HepG2 (cell line): ENCODE measurements around the gene TSPAN5. TPM values are rescaled to one million over a fixed set of nuclear protein-coding genes. Genes with fewer than 3 reads are reported as not detected.

Experiments used
- FOSL1 ChIP-seq: sonication (generic); formaldehyde crosslinking; IDR thresholded peaks from 2 replicates; pipeline ENCODE4 v1.9.0; 2021; ENCODE audit warnings: missing genetic modification reagents, borderline replicate concordance
- JUNB ChIP-seq: sonication (generic); formaldehyde crosslinking; IDR thresholded peaks from 2 replicates; pipeline ENCODE4 v1.8.0; 2022; ENCODE audit warnings: missing genetic modification reagents, mild to moderate bottlenecking, borderline replicate concordance
- SALL2 ChIP-seq: sonication (generic); formaldehyde crosslinking; IDR thresholded peaks from 2 replicates; pipeline ENCODE4 v1.8.1; 2023; ENCODE audit warnings: mild to moderate bottlenecking, missing genetic modification reagents, inconsistent platforms
- SCMH1 ChIP-seq: sonication (generic); formaldehyde crosslinking; IDR thresholded peaks from 2 replicates; pipeline ENCODE4 v1.9.0; 2021; ENCODE audit warnings: missing genetic modification reagents, mild to moderate bottlenecking, borderline replicate concordance
- ZNF12 ChIP-seq: sonication (generic); formaldehyde crosslinking; IDR thresholded peaks from 2 replicates; pipeline ENCODE4 v1.5.0; 2020; ENCODE audit warnings: missing genetic modification reagents
- ZNF460 ChIP-seq: sonication (generic); formaldehyde crosslinking; IDR thresholded peaks from 2 replicates; pipeline ENCODE4 v1.5.1; 2020; ENCODE audit warnings: missing genetic modification reagents, mild to moderate bottlenecking, borderline replicate concordance
- ZNF644 ChIP-seq: IDR thresholded peaks from 2 replicates; pipeline ENCODE4 v1.6.1; 2016; ENCODE audit warnings: low read depth
- polyA plus RNA-seq, 8 experiments: library from polyadenylated mRNA; depleted of rRNA in 3 of 8; stranded (reverse) in 7 of 8; unstranded in 1 of 8; fragments of >200 nt; fragmentation: Illumina TruSeq in 4 of 8; extraction: Trizol in 4 of 8; gene quantifications; 2 replicates each; pipeline versions ENCODE4 v1.2.1 to v1.2.3, GENCODE V29; 2011 to 2016; ENCODE audit warnings: low read depth in 4 of 8, missing spikeins in 1 of 8, mixed read lengths in 1 of 8; ENCODE audit not compliant: insufficient read depth in 1 of 8
- total RNA-seq, 5 experiments: library from RNA; depleted of rRNA; stranded (reverse); fragments of >200 nt; fragmentation: Illumina TruSeq; extraction: Trizol; gene quantifications; 2 replicates each; pipeline ENCODE4 v1.2.3, GENCODE V29; 2016; ENCODE audit warnings: low read depth in 1 of 5
- TF ChIP-seq, protein P1 (sequence below): sonication (generic); formaldehyde crosslinking; IDR thresholded peaks from 2 replicates; pipeline ENCODE4 v1.9.0; 2021; ENCODE audit warnings: mild to moderate bottlenecking, missing genetic modification reagents
- TF ChIP-seq, protein P2 (sequence below): IDR thresholded peaks from 2 replicates; pipeline ENCODE4 v1.4.0; 2020; ENCODE audit warnings: mild to moderate bottlenecking, missing genetic modification reagents
- TF ChIP-seq, protein P3 (sequence below), 2 experiments: fragments of 450-650 bp in 1 of 2; sonication (generic) in 1 of 2; formaldehyde crosslinking; IDR thresholded peaks; 2 replicates each; pipeline versions ENCODE4 v1.5.0 to v1.8.0; 2020 to 2022; ENCODE audit warnings: mild to moderate bottlenecking in 1 of 2, missing genetic modification reagents in 1 of 2

The TSPAN5 gene
- total and polyA plus RNA-seq, 2 of the 13 experiments (the other 11 are each of a cell fraction or from before 2014, with no cell fraction given) = 0.20 to 0.53 TPM

DNA sequence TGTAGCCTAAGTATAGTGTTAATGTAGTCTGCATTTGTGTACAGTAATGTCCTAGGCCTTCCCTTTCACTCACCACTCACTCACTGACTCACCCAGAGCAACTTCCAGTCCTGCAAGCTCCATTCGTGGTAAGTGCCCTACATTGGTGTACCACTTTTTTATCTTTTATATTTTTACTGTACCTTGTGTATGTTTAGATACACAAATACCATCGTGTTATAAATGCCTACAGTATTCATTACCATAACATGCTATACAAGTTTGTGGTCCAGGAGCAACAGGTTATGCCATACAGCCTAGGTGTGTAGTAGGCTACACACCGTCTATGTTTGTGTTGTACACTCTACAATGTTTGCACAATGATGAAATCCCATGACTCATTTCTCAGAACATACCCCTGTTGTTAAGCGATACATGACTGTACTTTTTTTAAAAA, 15.4 kb downstream of the TSPAN5 start (continued):
- TF ChIP-seq ZNF460 (CRISPR knock-in tag) (no peak), ZNF12 (CRISPR knock-in tag) (peak; percentile 78), FOSL1 (CRISPR knock-in tag) (peak; percentile 83), SCMH1 (CRISPR knock-in tag) (no peak), SALL2 (CRISPR knock-in tag) (no peak), JUNB (peak; percentile 76; the same call in 1 of the 2 replicates), ZNF644 (CRISPR knock-in tag) (0 out of 2 replicates have a peak, but pooled peaks have one; percentile 7)
- TF ChIP-seq, protein P1, sequence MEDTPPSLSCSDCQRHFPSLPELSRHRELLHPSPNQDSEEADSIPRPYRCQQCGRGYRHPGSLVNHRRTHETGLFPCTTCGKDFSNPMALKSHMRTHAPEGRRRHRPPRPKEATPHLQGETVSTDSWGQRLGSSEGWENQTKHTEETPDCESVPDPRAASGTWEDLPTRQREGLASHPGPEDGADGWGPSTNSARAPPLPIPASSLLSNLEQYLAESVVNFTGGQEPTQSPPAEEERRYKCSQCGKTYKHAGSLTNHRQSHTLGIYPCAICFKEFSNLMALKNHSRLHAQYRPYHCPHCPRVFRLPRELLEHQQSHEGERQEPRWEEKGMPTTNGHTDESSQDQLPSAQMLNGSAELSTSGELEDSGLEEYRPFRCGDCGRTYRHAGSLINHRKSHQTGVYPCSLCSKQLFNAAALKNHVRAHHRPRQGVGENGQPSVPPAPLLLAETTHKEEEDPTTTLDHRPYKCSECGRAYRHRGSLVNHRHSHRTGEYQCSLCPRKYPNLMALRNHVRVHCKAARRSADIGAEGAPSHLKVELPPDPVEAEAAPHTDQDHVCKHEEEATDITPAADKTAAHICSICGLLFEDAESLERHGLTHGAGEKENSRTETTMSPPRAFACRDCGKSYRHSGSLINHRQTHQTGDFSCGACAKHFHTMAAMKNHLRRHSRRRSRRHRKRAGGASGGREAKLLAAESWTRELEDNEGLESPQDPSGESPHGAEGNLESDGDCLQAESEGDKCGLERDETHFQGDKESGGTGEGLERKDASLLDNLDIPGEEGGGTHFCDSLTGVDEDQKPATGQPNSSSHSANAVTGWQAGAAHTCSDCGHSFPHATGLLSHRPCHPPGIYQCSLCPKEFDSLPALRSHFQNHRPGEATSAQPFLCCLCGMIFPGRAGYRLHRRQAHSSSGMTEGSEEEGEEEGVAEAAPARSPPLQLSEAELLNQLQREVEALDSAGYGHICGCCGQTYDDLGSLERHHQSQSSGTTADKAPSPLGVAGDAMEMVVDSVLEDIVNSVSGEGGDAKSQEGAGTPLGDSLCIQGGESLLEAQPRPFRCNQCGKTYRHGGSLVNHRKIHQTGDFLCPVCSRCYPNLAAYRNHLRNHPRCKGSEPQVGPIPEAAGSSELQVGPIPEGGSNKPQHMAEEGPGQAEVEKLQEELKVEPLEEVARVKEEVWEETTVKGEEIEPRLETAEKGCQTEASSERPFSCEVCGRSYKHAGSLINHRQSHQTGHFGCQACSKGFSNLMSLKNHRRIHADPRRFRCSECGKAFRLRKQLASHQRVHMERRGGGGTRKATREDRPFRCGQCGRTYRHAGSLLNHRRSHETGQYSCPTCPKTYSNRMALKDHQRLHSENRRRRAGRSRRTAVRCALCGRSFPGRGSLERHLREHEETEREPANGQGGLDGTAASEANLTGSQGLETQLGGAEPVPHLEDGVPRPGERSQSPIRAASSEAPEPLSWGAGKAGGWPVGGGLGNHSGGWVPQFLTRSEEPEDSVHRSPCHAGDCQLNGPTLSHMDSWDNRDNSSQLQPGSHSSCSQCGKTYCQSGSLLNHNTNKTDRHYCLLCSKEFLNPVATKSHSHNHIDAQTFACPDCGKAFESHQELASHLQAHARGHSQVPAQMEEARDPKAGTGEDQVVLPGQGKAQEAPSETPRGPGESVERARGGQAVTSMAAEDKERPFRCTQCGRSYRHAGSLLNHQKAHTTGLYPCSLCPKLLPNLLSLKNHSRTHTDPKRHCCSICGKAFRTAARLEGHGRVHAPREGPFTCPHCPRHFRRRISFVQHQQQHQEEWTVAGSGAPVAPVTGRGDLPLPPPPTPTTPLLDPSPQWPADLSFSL (CRISPR knock-in tag) = peak; percentile 93
- TF ChIP-seq, protein P2, sequence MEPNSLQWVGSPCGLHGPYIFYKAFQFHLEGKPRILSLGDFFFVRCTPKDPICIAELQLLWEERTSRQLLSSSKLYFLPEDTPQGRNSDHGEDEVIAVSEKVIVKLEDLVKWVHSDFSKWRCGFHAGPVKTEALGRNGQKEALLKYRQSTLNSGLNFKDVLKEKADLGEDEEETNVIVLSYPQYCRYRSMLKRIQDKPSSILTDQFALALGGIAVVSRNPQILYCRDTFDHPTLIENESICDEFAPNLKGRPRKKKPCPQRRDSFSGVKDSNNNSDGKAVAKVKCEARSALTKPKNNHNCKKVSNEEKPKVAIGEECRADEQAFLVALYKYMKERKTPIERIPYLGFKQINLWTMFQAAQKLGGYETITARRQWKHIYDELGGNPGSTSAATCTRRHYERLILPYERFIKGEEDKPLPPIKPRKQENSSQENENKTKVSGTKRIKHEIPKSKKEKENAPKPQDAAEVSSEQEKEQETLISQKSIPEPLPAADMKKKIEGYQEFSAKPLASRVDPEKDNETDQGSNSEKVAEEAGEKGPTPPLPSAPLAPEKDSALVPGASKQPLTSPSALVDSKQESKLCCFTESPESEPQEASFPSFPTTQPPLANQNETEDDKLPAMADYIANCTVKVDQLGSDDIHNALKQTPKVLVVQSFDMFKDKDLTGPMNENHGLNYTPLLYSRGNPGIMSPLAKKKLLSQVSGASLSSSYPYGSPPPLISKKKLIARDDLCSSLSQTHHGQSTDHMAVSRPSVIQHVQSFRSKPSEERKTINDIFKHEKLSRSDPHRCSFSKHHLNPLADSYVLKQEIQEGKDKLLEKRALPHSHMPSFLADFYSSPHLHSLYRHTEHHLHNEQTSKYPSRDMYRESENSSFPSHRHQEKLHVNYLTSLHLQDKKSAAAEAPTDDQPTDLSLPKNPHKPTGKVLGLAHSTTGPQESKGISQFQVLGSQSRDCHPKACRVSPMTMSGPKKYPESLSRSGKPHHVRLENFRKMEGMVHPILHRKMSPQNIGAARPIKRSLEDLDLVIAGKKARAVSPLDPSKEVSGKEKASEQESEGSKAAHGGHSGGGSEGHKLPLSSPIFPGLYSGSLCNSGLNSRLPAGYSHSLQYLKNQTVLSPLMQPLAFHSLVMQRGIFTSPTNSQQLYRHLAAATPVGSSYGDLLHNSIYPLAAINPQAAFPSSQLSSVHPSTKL (CRISPR knock-in tag) = peak; percentile 84
- TF ChIP-seq, protein P3, sequence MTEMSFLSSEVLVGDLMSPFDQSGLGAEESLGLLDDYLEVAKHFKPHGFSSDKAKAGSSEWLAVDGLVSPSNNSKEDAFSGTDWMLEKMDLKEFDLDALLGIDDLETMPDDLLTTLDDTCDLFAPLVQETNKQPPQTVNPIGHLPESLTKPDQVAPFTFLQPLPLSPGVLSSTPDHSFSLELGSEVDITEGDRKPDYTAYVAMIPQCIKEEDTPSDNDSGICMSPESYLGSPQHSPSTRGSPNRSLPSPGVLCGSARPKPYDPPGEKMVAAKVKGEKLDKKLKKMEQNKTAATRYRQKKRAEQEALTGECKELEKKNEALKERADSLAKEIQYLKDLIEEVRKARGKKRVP (CRISPR knock-in tag; IDR thresholded peaks at IDR 0.05) = peak in 1 of 2 experiments; percentile 86; a peak in 2 of 4 replicates
